ENCODE measurements around the gene NRG2.

NRG2 gene

GRCh38 chr5:139882961-139883539 is 160.0 kb downstream of the NRG2 start:
- Histone ChIP-seq H3K4me3 (replicated peaks; ENCODE audit: insufficient read depth, low read length) (no peak overlapping the region), H3K27me3 (ENCODE audit: insufficient read depth, poor library complexity, severe bottlenecking) (no peaks in the 10 kb centered on the region), H3K27ac (replicated peaks) (no peak overlapping the region)
- no peak for DNase-seq (ENCODE audit: low read depth in 1 of 2, low spot score in 1 of 2)
- TF ChIP-seq POLR2AphosphoS5 (IDR thresholded peaks at IDR 0.05; ENCODE audit: low read depth) (no peak), SPI1 (IDR thresholded peaks at IDR 0.05; ENCODE audit: borderline replicate concordance, low read depth) (no peak), CTCF (IDR thresholded peaks at IDR 0.05; ENCODE audit: insufficient read depth, low read length) (no peak), GABPA (IDR thresholded peaks at IDR 0.05; ENCODE audit: low read depth) (no peak)
- TF ChIP-seq, protein P1, sequence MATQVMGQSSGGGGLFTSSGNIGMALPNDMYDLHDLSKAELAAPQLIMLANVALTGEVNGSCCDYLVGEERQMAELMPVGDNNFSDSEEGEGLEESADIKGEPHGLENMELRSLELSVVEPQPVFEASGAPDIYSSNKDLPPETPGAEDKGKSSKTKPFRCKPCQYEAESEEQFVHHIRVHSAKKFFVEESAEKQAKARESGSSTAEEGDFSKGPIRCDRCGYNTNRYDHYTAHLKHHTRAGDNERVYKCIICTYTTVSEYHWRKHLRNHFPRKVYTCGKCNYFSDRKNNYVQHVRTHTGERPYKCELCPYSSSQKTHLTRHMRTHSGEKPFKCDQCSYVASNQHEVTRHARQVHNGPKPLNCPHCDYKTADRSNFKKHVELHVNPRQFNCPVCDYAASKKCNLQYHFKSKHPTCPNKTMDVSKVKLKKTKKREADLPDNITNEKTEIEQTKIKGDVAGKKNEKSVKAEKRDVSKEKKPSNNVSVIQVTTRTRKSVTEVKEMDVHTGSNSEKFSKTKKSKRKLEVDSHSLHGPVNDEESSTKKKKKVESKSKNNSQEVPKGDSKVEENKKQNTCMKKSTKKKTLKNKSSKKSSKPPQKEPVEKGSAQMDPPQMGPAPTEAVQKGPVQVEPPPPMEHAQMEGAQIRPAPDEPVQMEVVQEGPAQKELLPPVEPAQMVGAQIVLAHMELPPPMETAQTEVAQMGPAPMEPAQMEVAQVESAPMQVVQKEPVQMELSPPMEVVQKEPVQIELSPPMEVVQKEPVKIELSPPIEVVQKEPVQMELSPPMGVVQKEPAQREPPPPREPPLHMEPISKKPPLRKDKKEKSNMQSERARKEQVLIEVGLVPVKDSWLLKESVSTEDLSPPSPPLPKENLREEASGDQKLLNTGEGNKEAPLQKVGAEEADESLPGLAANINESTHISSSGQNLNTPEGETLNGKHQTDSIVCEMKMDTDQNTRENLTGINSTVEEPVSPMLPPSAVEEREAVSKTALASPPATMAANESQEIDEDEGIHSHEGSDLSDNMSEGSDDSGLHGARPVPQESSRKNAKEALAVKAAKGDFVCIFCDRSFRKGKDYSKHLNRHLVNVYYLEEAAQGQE (IDR thresholded peaks at IDR 0.05; ENCODE audit: insufficient replicate concordance, low read depth), result no peak

GRCh38 chr5:139882316-139882715 is 160.8 kb downstream of the NRG2 start:
- Histone ChIP-seq H3K27ac (replicated peaks) (no peak overlapping the region), H3K27me3 (ENCODE audit: insufficient read depth, poor library complexity, severe bottlenecking) (no peaks in the 10 kb centered on the region), H3K4me3 (replicated peaks; ENCODE audit: insufficient read depth, low read length) (no peak overlapping the region)
- TF ChIP-seq, protein P1 (IDR thresholded peaks at IDR 0.05; ENCODE audit: insufficient replicate concordance, low read depth), result no peak
- TF ChIP-seq SPI1 (IDR thresholded peaks at IDR 0.05; ENCODE audit: borderline replicate concordance, low read depth) (no peak), GABPA (IDR thresholded peaks at IDR 0.05; ENCODE audit: low read depth) (no peak), POLR2AphosphoS5 (IDR thresholded peaks at IDR 0.05; ENCODE audit: low read depth) (no peak)
- DNase-seq (ENCODE audit: low read depth in 1 of 2, low spot score in 1 of 2), result no peak

GRCh38 chr5:139881143-139881733 is 161.9 kb downstream of the NRG2 start:
- Histone ChIP-seq H3K27me3 (ENCODE audit: insufficient read depth, poor library complexity, severe bottlenecking) (no peaks in the 10 kb centered on the region), H3K4me3 (replicated peaks; ENCODE audit: insufficient read depth, low read length) (no peak overlapping the region), H3K27ac (replicated peaks) (no peak overlapping the region)
- no peak for TF ChIP-seq POLR2AphosphoS5 (IDR thresholded peaks at IDR 0.05; ENCODE audit: low read depth)
- TF ChIP-seq CTCF (IDR thresholded peaks at IDR 0.05; ENCODE audit: insufficient read depth, low read length), result no peak
- TF ChIP-seq, protein P1 (IDR thresholded peaks at IDR 0.05; ENCODE audit: insufficient replicate concordance, low read depth), result no peak
- no peak for TF ChIP-seq SPI1 (IDR thresholded peaks at IDR 0.05; ENCODE audit: borderline replicate concordance, low read depth)
- no peak for TF ChIP-seq GABPA (IDR thresholded peaks at IDR 0.05; ENCODE audit: low read depth)
- no peak for DNase-seq (ENCODE audit: low read depth in 1 of 2, low spot score in 1 of 2)

Measured in HL-60 (cell line).